Smooth muscle cell of trachea (primary cell): Measurements from ENCODE around the gene CRY1. TPM values are rescaled to one million over a fixed set of nuclear protein-coding genes. Genes with fewer than 3 reads are reported as not detected.

ENCODE experiments used
- total RNA-seq: library from RNA; depleted of rRNA; stranded (reverse); fragments of >200 nt; gene quantifications from 2 replicates; pipeline ENCODE4 v1.2.1, GENCODE V29; 2014

The CRY1 gene
- 8.6 and 12.9 TPM in 2 replicates for total RNA-seq

GRCh38 chr12:107093417-107094182 is at the start of gene CRY1:
CRY1 (minus strand) TSS chr12:107093549; CDS start chr12:107092961, 588 bp downstream.

GRCh38 chr12:106986625-106987389 is 106.5 kb downstream of the CRY1 start, which contains the start of gene MTERF2:
MTERF2 (minus strand) TSS chr12:106987146; CDS start chr12:106978714, 8,432 bp downstream.

GRCh38 chr12:106955377-106956047 is 137.8 kb downstream of the CRY1 start, which contains the start of gene TMEM263:
TMEM263 (plus strand) TSS chr12:106955907; CDS start chr12:106967117, 11,210 bp downstream.

Other genes with a start within 250 kb of the CRY1 start
- gene TMEM263, start 137.6 kb downstream of the CRY1 start, total RNA-seq: 128 and 149 TPM in 2 replicates
- gene MTERF2, start 106.4 kb downstream of the CRY1 start, total RNA-seq: 6.5 and 10.9 TPM in 2 replicates